Ramos (cell line): ENCODE data around the gene DPF3.

Experiments
- in situ Hi-C: fragments of 300-500 bp; cut with MboI; formaldehyde crosslinking; loops from one replicate; pipeline ENCODE4 v1.14.3; 2022; ENCODE audit warnings: low sequenced_read_pairs; ENCODE audit not compliant: unreplicated experiment

Gene DPF3

DNA sequence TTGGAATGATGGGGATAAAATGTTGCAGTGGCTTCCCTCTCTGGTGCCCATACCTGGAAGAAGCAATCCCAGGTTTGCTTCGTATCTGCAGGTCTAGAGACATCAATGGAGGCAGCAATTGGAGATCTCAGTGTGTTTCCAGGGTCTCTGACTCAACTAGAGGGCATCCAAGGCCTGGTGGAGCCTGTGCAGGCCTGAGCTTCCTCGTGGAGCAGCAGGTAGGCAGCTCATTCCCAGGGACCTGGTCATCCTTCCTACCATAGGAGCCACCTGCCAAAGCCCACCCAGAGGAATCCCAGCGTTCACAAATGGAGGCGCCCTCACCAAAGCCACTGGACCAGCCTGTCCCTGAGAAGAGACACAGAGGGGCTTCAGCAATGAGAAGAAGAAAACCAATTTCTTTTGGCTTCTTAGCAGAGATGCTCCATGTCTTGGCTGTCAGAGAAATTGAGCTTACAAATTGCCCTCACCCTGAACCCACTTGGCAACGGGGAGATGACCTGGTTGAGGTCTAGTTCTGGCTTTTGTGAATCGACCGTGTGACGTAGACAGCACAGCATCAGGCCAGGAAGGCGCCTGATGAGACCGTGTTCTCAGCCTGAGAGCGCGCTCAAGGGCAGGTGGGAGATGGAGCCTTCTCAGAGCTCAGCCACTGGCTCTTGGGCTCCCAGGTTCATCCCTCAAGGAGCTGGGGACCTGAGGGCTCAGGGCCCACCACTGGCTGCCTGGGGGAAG, 283.6 kb downstream of the DPF3 start:
- in situ Hi-C loops: no loop called here

GRCh38 chr14:72609205-72609916, 284.5 kb downstream of the DPF3 start:
- in situ Hi-C loops: no loop called here

- in situ Hi-C loops: no loop called here
Observed at GRCh38 chr14:72608391-72609204, 285.3 kb downstream of the DPF3 start.

GRCh38 chr14:72607386-72608130, 286.3 kb downstream of the DPF3 start:
- in situ Hi-C loops: no loop called here

DNA sequence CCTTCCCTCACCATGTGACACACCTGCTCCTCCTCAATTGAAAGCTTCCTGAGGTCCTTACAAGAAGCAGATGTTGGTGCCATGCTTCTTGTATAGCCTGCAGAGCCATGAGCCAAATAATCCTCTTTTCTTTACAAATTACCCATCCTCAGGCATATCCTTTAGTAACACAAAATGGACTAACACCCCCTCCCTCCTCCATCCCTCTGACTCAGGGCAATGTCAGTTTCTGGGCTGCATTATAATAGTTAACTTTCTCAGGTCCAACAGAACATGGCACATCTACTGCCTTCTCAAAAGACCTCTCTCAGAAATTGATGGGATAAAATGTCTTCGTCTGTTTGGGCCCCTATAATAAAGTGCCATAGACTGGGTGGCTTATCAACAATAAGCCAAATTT, 287.0 kb downstream of the DPF3 start:
- in situ Hi-C loops: no loop called here

DNA sequence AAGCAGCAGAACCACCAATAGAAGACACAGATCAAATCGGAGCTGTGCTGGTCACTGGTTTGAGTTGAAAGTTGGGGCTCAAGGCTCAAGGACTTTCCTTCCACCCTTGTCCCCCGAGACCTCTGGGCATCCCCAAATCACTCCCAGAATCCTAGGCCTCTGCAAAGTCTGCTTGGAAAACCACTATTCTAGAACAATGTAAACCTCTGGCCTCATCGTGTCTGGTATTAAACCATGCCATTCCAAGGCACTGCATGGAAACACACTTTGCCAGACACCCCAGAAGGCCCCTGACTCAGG, 288.0 kb downstream of the DPF3 start:
- in situ Hi-C loops: no loop called here

GRCh38 chr14:72605096-72605920, 288.6 kb downstream of the DPF3 start:
- in situ Hi-C loops: no loop called here

GRCh38 chr14:72604133-72604532, 289.8 kb downstream of the DPF3 start:
- in situ Hi-C loops: no loop called here

GRCh38 chr14:72603639-72604038, 290.3 kb downstream of the DPF3 start:
- in situ Hi-C loops: no loop called here

GRCh38 chr14:72600551-72601330, 293.2 kb downstream of the DPF3 start:
- in situ Hi-C loops: no loop called here

- in situ Hi-C loops: no loop called here
Observed at GRCh38 chr14:72599579-72600470, 294.1 kb downstream of the DPF3 start.

GRCh38 chr14:72598306-72598705, 295.6 kb downstream of the DPF3 start:
- in situ Hi-C loops: no loop called here

- in situ Hi-C loops: no loop called here
Observed at GRCh38 chr14:72597252-72598233, 296.4 kb downstream of the DPF3 start.

DNA sequence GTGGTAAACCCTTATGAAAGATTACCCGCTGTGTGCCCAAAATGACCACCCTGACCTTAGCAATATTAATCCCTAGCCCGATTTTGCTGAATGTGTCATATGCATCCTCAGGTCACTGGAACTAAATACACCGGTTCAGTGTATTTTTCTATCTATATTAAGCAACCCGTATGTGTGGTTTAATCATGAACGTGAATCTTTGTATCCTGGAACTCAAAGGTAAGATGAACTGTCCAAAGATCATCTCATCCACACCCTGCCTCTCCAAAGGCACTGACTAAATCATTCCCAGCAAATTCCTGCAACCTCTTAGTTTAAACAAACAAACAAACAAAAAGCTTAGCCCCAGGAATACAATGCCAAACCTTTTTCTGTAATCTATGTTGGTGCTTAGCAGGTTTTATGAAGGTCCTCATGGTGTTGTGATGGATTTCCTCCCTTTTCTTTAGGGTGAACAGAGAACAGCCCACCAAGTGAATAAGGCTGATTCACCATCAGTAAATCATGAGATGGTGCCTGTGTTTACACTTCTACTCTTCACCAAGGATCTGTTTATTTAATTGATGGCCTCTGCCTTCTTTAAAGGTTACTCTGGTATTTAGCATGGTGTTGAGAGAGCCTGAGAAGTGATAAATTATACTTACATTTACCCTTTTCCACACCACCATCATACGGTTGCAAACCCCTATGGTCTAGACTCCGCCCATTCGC, 298.6 kb downstream of the DPF3 start:
- in situ Hi-C loops: no loop called here

DNA sequence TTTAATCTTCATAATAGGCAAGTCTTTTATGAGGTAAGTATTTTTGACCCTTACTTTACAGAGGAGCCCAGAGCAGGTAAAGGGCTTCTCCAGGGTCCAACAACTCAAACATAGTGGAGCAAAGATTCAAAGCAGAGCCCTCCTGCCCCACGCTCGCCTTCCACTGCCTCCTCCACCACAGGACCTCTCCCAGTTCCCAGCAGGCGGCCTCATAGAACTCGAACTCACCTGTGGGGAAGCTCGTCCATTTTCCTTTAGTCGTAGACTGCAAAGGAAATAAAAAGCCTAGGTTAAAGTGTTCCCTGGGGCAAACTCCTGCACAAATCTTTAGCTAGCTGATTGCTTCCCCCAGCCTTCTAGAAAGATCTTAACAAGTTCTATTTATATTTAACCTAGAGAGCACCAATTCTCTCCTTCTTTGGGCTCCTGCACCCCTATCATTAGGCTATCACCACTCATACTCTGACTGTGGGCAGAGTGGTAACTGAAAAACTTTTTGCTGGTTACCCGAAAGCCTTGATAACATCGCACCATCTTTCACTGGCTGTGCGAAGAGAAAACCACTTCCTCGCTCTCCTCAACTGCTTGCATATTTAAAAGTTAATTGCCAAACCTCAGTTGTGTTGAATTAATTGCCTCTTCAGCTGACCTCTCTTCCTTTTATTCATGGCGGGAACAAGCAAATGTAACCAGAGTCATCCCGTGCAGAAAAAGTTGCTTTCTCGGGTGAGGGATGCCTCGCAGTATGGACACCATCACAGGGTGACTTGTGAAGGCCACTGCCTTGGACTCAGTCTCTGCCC, 299.6 kb downstream of the DPF3 start:
- in situ Hi-C loops: no loop called here
